Astrocyte (in vitro differentiated cells and primary cell): ENCODE data around the gene ROR2.

ENCODE experiments used
- EZH2 ChIP-seq: IDR thresholded peaks from 2 replicates; pipeline ENCODE4 v1.6.1; 2012; ENCODE audit warnings: mild to moderate bottlenecking, low read length, inconsistent platforms; ENCODE audit not compliant: insufficient read depth
- TF ChIP-seq, protein P1 (sequence below): IDR thresholded peaks from 2 replicates; pipeline ENCODE4 v1.5.1; 2011; ENCODE audit warnings: low read depth, mild to moderate bottlenecking, inconsistent platforms, low read length, moderate library complexity; ENCODE audit not compliant: insufficient read depth

DNA sequence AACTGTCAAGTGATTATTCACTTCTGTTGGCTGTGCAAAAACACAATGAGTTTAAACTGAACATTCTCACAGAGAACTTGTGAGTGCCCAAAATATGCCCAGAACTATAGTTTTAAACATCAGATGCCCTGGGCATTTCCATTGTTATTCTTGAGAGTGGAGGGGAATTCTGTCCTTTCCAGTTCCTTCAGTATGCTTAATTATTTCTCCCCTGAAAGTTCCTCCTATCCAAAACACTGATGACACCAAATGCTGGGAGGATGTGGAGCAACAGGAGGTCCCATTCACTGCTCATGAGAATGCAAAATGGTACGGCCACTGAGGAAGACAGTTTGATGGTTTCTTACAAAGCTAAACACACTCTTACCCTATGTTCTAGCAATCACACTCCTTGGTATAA is 55.5 kb downstream of the ROR2 start:
- TF ChIP-seq, protein P1, sequence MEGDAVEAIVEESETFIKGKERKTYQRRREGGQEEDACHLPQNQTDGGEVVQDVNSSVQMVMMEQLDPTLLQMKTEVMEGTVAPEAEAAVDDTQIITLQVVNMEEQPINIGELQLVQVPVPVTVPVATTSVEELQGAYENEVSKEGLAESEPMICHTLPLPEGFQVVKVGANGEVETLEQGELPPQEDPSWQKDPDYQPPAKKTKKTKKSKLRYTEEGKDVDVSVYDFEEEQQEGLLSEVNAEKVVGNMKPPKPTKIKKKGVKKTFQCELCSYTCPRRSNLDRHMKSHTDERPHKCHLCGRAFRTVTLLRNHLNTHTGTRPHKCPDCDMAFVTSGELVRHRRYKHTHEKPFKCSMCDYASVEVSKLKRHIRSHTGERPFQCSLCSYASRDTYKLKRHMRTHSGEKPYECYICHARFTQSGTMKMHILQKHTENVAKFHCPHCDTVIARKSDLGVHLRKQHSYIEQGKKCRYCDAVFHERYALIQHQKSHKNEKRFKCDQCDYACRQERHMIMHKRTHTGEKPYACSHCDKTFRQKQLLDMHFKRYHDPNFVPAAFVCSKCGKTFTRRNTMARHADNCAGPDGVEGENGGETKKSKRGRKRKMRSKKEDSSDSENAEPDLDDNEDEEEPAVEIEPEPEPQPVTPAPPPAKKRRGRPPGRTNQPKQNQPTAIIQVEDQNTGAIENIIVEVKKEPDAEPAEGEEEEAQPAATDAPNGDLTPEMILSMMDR = no peak
- TF ChIP-seq EZH2 = no peak
